ENCODE data around the gene CALML6. TPM values are rescaled to one million over a fixed set of nuclear protein-coding genes. Genes with fewer than 3 reads are reported as not detected.
A peak's percentile ranks its signal among the peaks of the same experiment; 100 is the strongest.

Gene CALML6
- 1.5 TPM for total RNA-seq (2021; ENCODE audit: unreplicated experiment)
- 1.8 TPM for polyA plus RNA-seq (2012; ENCODE audit: insufficient read length)
- percentile 28 among the genes with signal in this experiment for Bru-seq, nascent RNA
- BruChase-seq, experiment 1, labeled RNA remaining after a 2-hour chase: percentile 39 among the genes with signal in this experiment
- BruChase-seq, experiment 2, labeled RNA remaining after a 6-hour chase: percentile 48 among the genes with signal in this experiment
- long read RNA-seq: 0 reads

GRCh38 chr1:1914971-1915692 lies at the start of gene CALML6:
CALML6 (plus strand) TSS chr1:1915260; CDS start chr1:1915281, 21 bp downstream.
- in situ Hi-C loops (cut with HindIII; ENCODE audit: low pct_unique_long_range_greater_than_20kb, low sequenced_read_pairs): no loop called here
- H3K36me3 ChIP-seq (ENCODE audit: control insufficient read depth, insufficient read depth, low read length): no peaks in the 10 kb centered on the region
- no peak within 1 kb of the TSS for H3K4me3 ChIP-seq (ENCODE audit: low read depth in 2 of 2, low read length in 2 of 2)
- H3K27me3 ChIP-seq (ENCODE audit: control insufficient read depth, insufficient read depth, low read length): no peaks in the 10 kb centered on the region
- ChIA-PET POLR2A (no interaction called here), CTCF (no interaction called here)
- no peaks in the 10 kb centered on the region for H3K9me3 ChIP-seq (ENCODE audit: control insufficient read depth, insufficient read depth, low read depth, low read length)
- DNase-seq (ENCODE audit: low read depth, low spot score) (no peak), ATAC-seq (no peak)
- intact Hi-C loops (cut with micrococcal nuclease; ENCODE audit: unreplicated experiment): no loop called here
- H3K27ac ChIP-seq (ENCODE audit: low read length): no peak within 1 kb of the TSS
- TF ChIP-seq SIN3A (IDR thresholded peaks at IDR 0.05; ENCODE audit: borderline replicate concordance, insufficient read depth, low read depth, low read length) (no peak), REST (IDR thresholded peaks at IDR 0.05; ENCODE audit: insufficient read depth in 1 of 2, low read depth in 2 of 2, low read length in 1 of 2) (no peak), POLR2AphosphoS5 (IDR thresholded peaks at IDR 0.05; ENCODE audit: low read depth, low read length) (no peak), TCF7L2 (IDR thresholded peaks at IDR 0.05; ENCODE audit: low read depth, low read length) (no peak)
- TF ChIP-seq, protein P1, sequence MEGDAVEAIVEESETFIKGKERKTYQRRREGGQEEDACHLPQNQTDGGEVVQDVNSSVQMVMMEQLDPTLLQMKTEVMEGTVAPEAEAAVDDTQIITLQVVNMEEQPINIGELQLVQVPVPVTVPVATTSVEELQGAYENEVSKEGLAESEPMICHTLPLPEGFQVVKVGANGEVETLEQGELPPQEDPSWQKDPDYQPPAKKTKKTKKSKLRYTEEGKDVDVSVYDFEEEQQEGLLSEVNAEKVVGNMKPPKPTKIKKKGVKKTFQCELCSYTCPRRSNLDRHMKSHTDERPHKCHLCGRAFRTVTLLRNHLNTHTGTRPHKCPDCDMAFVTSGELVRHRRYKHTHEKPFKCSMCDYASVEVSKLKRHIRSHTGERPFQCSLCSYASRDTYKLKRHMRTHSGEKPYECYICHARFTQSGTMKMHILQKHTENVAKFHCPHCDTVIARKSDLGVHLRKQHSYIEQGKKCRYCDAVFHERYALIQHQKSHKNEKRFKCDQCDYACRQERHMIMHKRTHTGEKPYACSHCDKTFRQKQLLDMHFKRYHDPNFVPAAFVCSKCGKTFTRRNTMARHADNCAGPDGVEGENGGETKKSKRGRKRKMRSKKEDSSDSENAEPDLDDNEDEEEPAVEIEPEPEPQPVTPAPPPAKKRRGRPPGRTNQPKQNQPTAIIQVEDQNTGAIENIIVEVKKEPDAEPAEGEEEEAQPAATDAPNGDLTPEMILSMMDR (IDR thresholded peaks at IDR 0.05): no peak
- peaks cover 3% of the 10 kb centered on the region for H3K4me1 ChIP-seq (ENCODE audit: control insufficient read depth, insufficient read depth, low read length)
- no TSS peak for BruUV-seq (replicated peaks)

DNA sequence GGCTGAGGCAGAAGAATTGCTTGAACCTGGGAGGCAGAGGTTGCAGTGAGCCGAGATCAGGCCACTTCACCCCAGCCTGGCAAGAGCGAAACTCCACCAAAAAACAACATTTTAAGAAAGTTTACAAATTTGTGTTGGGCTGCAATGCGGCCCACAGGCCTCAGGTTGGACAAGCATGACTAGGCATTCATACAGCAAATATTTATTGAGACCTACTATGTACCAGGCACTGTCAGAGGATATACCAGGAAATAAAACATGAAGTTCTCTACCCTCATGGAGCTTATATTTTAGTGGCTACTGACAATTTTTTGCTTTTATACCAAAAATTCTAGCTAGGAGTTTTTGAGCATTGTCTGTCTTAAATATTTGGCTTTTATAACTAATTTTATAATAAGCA lies 47.9 kb upstream of the CALML6 start:
- H3K27ac ChIP-seq (ENCODE audit: low read length): no peak overlapping the region
- ChIA-PET CTCF (no interaction called here), POLR2A (interaction anchor here (1.0 kb wide), 1 partner anchor 39 kb away, joined by 3 read pairs; no protein-coding TSS in a partner anchor)
- TSS peak; percentile 23 for BruUV-seq (replicated peaks)
- no peak overlapping the region for H3K4me3 ChIP-seq (ENCODE audit: low read depth in 2 of 2, low read length in 2 of 2)
- no peak for DNase-seq (ENCODE audit: low read depth, low spot score)
- ATAC-seq: no peak
- H3K36me3 ChIP-seq (ENCODE audit: control insufficient read depth, insufficient read depth, low read length): no peaks in the 10 kb centered on the region
- intact Hi-C loops (cut with micrococcal nuclease; ENCODE audit: unreplicated experiment) (no loop called here), in situ Hi-C loops (cut with HindIII; ENCODE audit: low pct_unique_long_range_greater_than_20kb, low sequenced_read_pairs) (no loop called here)
- 0 out of 2 replicates have a peak, but pooled peaks cover 2% of the 10 kb centered on the region for H3K4me1 ChIP-seq (ENCODE audit: control insufficient read depth, insufficient read depth, low read length)
- no peaks in the 10 kb centered on the region for H3K9me3 ChIP-seq (ENCODE audit: control insufficient read depth, insufficient read depth, low read depth, low read length)
- TF ChIP-seq POLR2AphosphoS5 (IDR thresholded peaks at IDR 0.05; ENCODE audit: low read depth, low read length) (no peak), SIN3A (IDR thresholded peaks at IDR 0.05; ENCODE audit: borderline replicate concordance, insufficient read depth, low read depth, low read length) (no peak), TCF7L2 (IDR thresholded peaks at IDR 0.05; ENCODE audit: low read depth, low read length) (no peak), REST (IDR thresholded peaks at IDR 0.05; ENCODE audit: insufficient read depth in 1 of 2, low read depth in 2 of 2, low read length in 1 of 2) (no peak)
- TF ChIP-seq, protein P1 (IDR thresholded peaks at IDR 0.05): no peak
- no peaks in the 10 kb centered on the region for H3K27me3 ChIP-seq (ENCODE audit: control insufficient read depth, insufficient read depth, low read length)
